Effector CD8-positive, alpha-beta T cell (primary cell): Measurements from ENCODE around the gene CMIP.

Experiments used
- DNase-seq: peaks from one replicate; lab custom pipeline; 2025; lab: John Stamatoyannopoulos, UW

Gene CMIP

DNA sequence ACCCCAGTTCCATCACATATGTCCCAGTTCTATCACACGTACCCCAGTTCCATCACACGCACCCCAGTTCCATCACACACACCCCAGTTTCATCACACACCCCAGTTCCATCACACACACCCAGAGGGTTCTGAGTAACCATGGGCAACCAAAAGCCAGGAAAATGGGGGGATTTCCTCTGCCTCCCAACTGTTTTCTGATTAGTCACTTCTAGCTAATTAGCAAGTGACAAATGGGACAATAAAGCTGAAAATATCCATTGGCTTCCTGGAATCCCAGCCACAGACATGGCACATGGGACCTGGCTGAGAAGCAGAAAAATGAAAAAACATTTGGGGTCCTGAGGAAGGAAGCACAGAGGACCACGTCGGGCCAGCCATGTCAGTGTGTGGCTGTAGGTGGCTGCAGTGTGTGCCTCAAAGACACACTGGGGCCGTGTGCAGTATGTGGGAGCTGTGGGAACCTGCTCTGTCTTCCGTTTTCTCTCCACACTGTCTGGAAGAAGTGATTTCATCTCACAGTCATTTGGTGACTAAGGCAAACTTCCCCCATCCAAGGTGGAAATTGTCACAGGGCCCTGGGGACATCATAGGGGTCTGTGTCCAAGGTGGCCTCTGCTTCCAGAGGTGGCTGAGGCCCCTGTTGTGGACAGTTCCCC lies 106.7 kb downstream of the CMIP start:
- DNase-seq: no peak

DNA sequence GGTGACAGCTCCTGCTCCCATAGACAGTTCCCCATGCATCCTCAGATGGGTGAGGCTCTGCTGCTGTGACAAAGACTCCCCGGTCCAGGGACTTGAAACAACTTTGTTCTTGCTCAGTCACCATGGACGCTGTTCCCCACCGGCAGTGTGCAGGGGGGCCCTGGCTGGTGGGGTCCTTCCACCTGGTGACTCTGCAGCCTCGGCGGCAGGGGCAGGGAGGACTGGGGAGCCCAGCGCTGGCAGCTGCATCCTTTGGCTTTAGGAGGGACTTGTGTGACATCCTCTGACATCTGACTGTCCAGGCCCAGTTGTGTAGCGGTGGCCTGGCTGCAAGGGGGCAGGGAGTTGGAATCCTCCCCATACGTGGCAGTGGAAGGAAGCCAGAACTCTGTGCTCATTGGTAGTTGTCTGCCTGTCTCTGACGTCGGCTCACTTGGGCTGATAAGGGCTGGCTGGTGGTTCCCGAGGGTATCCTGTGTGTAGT lies 107.3 kb downstream of the CMIP start:
- DNase-seq: no peak

DNA sequence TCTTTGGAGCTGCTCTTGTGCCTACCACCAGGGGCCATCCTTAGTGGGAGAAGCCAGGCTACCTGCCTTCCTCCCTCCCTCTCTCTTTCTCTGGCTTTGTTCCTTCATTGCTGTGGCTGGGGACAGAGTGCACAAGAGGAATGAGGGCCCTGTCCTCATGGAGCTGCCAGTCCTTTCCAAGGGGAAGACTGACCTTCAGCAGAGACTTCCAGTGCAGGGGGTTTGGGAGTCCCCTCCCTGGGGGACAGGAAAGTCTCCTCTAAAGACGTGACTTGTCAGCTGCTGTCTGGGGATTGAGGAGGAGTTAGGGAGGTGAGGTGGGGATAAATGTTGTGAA lies 108.1 kb downstream of the CMIP start:
- DNase-seq: no peak

DNA sequence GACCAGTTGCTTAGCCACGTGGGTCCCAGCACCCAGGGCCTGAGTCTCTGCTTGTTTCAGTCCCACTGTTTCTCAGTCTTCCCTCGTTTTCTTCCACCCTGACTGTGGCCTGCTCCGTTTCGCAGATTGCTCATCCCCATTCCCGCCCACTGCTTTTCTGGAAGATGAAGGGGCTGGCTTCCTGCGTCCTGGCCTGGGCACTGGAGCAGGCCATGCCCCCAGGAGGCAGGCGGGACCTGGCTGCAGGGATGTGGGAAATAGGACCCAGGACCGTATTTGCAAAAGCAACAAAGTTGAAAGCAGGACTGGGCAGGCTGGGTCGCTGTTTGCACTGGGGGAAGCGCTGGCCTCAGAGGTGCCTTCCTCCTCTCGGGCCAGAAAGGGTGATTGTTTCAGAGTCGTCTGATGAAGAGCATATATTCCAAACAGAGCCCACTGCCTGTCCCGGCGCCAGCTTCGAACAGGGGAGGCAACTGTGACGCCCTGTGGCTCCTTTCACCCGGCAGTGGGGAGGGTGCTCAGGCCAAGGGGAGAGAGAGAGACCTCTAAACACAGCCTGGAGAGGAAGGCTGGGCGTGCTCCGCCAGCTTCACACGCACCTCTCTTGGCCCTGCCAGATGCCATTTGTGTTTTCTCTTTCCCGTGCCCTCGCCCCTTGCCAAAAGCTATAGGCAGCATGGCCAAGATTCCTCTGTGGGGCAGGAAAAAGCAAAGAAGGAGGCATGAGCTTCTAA lies 108.6 kb downstream of the CMIP start:
- DNase-seq: no peak

DNA sequence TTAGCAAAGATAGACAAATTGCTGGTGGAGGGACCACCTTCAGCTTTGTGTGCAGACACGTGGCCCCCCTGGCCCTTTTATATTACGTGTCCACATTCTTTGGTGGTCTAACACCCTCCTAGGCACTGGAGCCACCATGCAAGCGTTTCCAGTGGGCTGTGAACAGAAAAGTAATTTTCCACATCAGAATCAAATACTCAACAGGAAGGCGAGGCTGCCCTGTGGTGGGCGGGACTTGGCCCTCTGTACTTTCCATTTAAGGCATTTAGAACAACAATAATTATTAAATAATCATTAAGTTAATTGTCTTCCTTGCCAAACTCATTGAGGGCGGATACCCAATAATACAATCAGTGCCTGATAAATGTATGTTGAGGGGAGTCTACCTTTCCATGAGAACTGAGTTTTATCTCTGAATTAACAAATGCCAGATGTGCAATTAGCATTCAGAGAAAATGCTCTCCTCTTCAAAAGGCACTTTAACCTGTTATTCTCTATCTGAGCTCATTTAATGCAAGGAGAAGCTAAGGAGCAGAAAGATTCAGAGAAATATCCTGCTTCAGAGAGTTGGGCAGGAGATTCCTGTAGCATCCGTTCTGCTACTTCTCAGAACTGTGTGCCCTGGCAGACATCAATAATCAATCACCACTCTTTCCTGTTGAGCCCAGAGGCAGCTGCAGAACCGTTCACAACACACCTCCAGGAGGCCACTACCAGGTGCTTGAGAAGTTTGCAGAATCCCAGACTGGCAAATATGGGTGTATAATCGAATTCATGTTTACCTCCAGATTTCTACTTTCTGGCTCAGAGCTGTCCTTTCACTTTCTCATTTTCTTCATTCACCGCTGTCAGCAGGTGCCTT lies 109.4 kb downstream of the CMIP start:
- DNase-seq: no peak

DNA sequence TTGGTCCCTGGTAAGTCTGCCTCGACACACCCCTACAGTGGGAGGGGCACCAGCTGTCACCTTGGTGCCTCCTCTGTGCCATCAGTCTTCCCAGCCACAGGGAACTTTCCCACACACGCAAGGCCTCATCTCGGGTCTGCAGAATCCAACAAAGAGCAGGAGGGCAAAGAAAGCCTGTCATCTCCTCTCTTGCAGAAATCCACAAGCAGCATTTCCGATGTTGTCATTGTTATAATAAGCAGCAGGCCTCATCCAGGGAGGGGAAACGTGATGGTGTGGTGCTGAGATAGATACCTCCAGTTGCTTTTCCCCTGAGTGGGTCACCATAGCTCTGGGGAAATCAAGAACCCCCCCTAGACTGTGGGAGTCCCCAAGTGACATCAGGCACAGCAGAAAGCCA lies 110.4 kb downstream of the CMIP start:
- DNase-seq: no peak

DNA sequence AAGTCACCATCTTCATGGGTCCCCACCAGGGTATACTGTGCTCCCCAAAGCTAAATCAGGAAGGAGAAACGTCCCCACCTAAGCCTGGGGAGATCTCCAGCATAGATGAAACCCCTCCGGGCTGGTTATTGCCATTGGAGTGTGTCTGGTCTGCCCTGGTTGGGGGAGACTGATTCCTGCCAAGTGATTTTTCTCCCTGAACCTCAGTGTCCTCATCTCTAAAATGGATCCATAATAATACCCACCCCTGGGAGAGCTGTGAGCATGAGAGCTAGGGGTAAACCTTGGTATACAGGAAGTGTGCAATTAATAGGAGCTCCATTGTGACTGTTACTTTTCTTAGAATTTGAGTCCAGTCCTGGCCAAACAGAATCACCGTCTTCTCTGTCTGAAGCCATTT lies 111.1 kb downstream of the CMIP start:
- no peak for DNase-seq

DNA sequence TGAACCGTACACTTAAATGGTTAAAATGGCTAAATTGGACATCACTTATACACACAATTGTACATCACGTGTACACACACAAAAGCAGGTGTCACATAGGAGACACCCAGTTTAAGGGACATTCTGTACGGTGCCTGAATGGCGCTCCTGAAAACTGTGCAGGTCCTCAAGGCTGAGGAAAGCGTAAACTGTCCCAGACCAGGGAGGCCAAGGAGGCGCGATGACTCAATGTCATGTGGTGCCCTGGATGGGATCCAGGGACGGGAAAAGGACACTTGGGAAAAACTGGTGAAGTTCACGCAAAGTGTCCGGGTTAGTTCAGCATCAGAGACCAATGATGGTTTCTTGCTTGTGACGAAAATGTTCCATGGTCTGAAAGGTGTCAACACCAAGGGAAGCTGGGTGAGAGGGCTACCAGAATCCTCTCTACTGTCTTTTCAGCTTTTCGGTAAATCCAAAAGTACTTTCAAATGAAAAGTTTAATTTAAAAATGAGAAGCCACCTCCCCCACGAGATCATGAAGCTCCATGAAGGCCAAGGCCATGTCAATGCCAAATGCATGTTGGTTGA lies 112.2 kb downstream of the CMIP start:
- no peak for DNase-seq

DNA sequence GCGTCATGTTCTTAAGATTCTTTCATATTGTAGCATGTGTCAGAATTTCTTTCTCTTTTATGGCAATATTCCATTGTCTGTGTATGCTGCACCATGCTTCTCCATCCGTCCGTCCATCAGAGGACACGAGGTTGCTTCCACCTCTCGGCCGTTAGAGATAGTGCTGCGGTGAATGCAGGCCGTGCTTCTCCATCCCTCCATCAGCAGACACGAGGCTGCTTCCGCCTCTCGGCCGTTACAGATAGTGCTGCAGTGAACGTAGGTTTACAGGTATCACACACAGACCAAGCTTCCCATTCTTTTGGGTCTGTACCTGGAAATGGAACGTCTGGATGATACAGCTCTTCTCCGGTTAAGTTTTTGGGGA lies 113.5 kb downstream of the CMIP start:
- no peak for DNase-seq

DNA sequence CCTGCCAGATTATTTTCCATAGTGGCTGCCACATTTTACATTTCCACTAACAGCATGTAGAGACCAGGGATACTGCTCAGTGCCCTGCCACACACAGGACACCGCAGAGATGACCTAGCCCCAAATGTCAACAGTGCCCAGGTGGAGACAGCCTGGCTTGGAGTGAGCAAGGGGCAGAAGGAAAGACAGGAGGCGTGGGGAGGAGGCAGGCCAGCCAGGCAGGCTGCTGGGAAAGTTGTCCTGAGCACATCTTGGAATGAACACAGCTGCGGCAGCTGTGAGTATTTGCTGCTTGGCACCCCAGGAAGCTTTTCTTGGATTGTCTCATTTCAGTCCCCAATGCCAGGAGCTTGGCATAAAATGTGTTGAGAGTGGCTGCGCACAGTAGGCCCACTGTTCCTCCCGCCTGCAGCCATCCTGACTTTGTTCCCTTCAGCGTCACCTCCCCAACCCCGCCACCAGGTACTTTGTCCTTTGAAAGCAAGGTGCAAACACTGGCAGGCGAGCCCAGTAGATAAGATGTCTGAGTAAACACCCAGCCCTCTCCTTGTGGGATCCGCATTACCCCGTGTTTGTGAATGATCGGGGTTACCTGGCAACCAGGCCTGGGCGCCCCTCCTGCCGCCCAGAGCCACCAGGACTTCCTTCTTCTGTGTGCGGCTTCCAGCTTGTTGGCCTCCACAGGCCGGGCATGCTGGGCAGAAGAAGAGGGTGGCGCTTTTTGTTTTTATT lies 114.0 kb downstream of the CMIP start:
- no peak for DNase-seq

DNA sequence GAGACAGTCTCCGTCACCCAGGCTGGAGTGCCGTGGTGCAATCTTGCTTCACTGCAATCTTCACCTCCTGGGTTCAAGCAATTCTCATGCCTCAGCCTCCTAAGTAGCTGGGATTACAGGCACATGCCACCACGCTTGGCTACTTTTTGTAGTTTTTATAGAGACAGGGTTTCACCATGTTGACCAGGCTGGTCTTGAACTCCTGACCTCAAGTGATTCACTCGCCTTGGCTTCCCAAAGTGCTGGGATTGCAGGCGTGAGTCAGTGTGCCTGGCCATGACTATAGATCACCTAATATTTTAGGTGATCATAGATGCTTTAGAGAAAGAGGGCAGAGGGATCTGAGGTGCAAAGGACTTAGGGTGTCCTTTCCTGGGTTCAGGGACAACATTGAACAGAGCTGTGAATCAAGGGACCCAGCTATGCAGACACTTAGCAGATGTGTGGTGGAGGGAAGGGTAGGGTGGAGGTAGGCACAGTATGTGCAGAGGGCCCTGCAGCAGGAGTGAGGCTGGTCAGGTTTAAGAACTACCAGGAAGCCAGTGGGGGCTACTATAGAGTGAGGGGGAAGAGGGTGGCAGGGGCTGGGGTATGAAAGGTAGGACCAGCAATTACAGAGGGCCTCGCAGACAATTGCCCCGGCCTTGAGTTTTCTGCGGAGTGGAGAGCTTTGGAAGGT lies 116.5 kb downstream of the CMIP start:
- DNase-seq: no peak

DNA sequence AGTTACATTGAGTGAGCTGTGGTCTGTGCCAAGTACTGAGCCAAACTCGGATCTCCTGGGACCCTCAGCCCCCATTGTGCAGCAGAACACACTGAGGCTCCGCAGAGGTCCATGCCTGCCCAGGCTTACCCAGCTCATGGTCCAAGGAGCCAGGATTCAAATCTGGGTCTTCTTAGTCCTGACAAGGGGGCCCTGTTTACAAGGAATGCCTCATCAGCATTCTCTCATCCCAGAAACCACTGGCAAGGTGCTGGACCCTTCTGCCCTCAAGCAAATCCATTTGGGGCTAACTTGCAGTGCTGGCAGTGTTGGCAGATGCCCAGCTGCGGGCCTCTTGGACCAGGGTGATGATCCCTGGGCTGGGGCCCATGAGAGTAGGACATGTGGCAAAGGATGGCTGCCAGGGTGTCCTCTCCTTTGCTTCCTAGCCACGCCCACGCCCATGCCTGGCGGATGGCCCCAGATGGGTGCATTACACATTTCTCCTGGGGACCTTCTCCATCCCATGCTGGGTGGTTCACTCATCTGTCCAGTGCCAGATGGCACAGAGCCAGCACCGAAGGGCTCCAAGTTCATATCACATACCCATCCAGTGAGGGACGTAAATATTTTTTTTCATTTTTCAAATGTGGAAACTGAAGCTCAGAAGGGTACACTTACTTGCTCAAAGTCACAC lies 117.7 kb downstream of the CMIP start:
- no peak for DNase-seq

DNA sequence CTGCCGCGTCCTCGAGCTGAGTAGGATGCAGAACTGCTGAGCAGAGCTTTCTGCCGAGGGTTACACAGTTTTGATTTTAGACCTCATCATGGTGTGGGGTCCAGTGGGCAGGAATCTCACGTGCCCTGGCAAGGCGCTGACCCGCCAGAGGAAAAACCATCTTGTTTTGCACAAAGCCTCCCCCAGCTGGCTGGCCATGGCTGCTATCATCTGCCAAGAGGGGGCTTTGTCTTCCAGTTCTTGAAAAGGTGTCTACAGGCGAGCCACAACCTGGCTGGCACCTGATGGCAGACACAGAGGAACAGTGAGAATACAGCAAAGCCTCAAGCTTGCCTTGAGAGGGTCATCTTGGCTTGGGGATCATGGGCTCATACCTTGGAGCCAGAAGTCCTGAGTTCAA lies 118.3 kb downstream of the CMIP start:
- DNase-seq: no peak

DNA sequence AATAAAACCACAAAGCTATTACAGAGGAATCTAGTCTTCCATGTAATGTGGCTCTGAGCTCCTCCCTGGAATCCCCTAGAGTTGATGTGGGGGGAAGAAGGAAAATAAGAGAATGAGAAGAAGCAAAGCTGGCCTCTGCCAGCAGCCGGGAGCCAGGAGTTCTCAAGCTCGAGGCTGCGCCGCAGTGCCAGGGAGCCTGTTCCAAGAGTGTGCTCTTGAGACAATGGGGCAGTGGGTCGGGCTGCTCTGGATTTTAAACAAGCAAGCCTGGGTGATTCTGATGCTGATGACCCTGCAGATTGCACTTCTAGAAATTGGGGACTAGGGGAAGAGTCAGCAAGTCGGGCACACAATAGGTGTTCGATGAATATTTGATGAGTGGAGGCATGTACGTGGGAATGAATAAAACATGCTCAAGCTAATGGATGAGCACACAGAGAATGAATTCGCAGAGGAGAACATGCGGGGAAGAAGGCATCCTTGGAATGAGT lies 119.9 kb downstream of the CMIP start:
- no peak for DNase-seq

DNA sequence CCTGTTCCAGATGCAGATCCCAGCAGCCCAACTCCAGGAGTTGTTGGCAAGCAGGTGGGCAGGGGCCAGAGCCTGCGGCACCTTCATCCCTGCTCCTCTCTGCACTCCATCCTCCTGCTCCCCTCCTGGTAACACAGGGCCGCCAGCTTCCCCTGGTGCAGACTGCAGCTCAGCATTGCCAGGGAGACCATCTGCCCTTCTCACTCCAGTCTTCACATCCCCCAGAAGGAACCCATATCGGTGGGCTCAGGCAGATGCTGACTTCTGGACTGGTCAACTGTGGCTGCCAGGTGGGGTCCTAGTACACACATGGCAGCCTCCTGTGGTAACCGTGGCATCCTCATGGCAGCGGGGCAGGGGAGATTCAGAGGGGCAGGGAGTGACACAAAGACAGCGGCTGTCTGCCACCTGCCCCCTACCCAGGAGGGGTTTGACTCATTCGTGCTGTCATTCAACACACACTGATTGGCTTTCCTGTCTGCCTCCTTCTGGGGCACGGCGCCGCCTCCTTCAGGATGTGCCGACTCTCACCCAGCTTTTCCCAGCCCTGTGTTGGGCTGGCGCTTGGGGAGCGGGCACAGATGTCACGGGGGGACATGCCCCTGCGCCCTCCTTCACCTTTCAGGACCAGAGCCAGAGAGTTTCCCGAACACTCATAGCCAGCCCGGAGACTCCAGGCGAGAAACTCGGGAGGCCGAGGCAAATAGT lies 120.9 kb downstream of the CMIP start:
- no peak for DNase-seq

DNA sequence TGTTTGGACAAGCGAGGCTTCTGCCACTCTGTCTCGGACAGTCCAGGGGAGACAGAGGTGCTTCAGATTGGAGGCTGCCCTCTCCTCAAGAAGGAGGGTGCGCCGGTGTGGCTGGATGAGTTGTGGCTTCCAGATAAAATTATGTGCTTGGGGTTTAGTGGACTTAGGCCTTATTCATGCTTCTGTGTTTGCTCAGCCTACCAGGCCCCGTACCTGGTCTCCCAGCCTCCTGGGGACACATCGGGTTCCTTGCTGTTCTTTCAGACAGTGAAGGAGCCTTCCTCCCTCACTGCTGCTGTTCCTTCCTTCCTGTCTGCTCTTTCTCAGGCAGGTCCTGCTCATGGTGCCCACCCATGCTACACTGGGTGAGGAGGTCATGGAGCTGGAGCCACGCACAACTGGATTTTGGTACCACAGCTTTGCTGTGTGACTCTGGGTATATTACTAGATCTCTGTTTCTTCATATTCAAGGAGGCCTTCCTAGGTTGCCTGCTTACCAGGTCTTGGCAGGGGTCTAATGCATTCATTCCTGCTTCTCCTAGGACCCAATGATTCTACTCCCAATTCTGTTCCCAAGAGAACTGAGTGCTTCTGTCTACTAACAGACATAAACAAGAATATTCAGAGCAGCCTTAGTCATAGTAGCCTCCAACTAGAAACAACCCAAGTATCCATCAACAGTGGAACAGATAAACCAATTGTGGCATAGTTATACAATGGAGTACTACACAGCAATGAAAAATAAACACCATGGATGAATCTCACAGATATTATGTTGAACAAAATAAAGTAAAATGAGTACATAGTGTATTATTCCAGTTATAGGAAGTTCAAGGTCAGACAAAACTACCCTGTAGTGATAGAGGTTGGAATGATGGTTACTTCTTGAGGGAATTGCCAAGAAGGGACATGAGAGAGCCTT lies 121.7 kb downstream of the CMIP start:
- no peak for DNase-seq

DNA sequence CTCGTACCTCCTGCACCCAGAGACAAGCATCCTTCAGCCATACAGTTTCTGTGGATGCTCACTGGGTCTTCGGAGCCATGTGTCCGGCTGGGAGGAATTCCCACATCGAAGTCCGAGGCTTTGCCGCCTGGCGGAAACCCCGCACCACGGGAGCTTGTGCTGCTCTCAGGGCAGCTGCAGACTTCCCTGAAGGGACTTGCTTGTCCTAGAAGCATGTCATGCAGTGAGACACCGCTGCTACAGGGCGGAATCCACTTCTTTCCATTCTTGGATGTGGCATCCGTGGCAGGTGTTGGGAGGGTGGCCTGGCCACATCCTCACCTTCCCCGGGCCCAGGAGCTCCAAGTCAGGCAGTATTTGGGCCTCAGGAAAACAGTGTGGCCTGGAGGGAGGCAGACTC lies 122.5 kb downstream of the CMIP start:
- DNase-seq: no peak

DNA sequence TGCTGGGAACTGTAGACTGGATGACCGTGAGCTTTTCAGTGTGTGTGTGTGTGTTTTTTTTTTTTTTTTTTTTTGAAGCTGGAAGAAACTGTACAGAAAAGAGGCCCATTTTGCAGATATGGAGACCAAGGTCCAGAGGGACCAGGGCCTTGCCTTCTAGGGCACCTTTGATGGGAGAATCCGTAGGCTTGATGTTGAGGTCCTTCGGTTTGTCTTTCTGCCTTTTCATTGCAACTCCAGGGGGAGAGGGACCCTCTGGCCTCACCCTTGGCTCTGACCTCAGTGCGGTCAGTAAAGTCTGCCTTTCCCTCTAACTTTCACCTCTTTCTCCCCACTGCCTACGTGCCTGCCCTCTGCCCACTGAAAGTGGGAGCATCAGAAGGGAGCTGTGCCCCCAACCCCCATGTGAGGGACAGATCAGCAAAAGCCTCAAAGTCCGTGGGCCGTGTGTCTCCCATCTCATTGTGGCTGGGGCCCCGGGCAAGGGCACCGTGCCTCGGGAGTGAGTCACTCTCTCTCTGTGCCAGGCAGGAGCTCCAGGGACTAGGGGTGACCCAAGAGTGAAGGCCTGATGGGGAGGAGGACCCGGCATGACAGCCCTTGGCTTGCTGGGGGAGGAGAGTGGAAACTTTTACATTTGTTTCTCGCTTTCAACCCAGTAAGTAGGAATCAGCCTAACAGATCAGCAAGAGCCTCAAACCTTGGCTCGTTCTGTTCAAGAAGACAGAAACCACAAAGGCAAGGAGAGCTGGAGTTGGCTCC lies 123.6 kb downstream of the CMIP start:
- DNase-seq: no peak
